Naive thymus-derived CD8-positive, alpha-beta T cell (primary cell): Measurements from ENCODE around the gene BTBD19. TPM values are rescaled to one million over a fixed set of nuclear protein-coding genes. Genes with fewer than 3 reads are reported as not detected.
A peak's percentile ranks its signal among the peaks of the same experiment; 100 is the strongest.
"Not testable (repeated sequence)": the region's sequence is repeated elsewhere in the genome, so short reads cannot be mapped to it uniquely, and the experiment has no call there.

Experiments used
- ATAC-seq, 2 donors: fragments of 150-1000 bp; cut with Tn5 transposase in 1 of 2; sonication (Bioruptor Pico), chemical (Tn5 transposase) in 1 of 2; 1 replicate in 1 of 2; 2 replicates in 1 of 2; pipeline ENCODE4 v1.10.0; 2021; ENCODE audit warnings: mild to moderate bottlenecking in 2 of 2, moderate library complexity in 2 of 2
- POLR2A ChIA-PET: fragments of 350-600 bp; sonication (Branson Sonifier 250); formaldehyde crosslinking; loops from one replicate; lab custom pipeline; 2021; ENCODE audit warnings: antibody characterized with exemption; lab: Charles Lee
- DNase-seq, 10 donors: peaks; one replicate each; pipeline versions ENCODE4 v3.0.0 to v3.0.0-alpha.2; 2020 to 2022
- H3K27ac Mint-ChIP-seq, 10 donors: one replicate each; pipeline ENCODE4 v1.8.0; 2020 to 2022; ENCODE audit warnings: mild to moderate bottlenecking in 10 of 10, mixed read lengths in 10 of 10, moderate library complexity in 4 of 10, inconsistent platforms in 1 of 10
- H3K27me3 Mint-ChIP-seq, 5 donors: one replicate each; pipeline ENCODE4 v1.8.0; 2021 to 2022; ENCODE audit warnings: mixed read lengths in 5 of 5
- H3K36me3 Mint-ChIP-seq, 3 donors: one replicate each; pipeline ENCODE4 v1.8.0; 2020 to 2022; ENCODE audit warnings: mixed read lengths in 3 of 3, mild to moderate bottlenecking in 2 of 3, inconsistent platforms in 1 of 3
- H3K4me1 Mint-ChIP-seq, 4 donors: one replicate each; pipeline ENCODE4 v1.8.0; 2021 to 2022; ENCODE audit warnings: mixed read lengths in 4 of 4
- H3K4me3 Mint-ChIP-seq, 10 donors: one replicate each; pipeline ENCODE4 v1.8.0; 2020 to 2022; ENCODE audit warnings: mild to moderate bottlenecking in 10 of 10, mixed read lengths in 10 of 10, moderate library complexity in 6 of 10, inconsistent platforms in 1 of 10
- H3K9me3 Mint-ChIP-seq, 9 donors: one replicate each; pipeline ENCODE4 v1.8.0; 2020 to 2022; ENCODE audit warnings: mixed read lengths in 9 of 9, mild to moderate bottlenecking in 3 of 9, inconsistent platforms in 1 of 9, moderate library complexity in 1 of 9
- polyA plus RNA-seq, 3 donors: library from polyadenylated mRNA; unstranded; fragments of 300-500 nt; fragmentation: Illumina TruSeq; gene quantifications; one replicate each; pipeline ENCODE4 v1.2.3, GENCODE V29; 2021
- total RNA-seq, 8 experiments: library from RNA in 2 of 8; stranded (reverse) in 2 of 8; gene quantifications; one replicate each; pipeline ENCODE4 v1.2.3 and lab custom pipeline; 2021 to 2026

The BTBD19 gene
- total and polyA plus RNA-seq, 5 experiments from 2014 or later, result 0.16 to 8.8 (median 0.47) TPM

DNA sequence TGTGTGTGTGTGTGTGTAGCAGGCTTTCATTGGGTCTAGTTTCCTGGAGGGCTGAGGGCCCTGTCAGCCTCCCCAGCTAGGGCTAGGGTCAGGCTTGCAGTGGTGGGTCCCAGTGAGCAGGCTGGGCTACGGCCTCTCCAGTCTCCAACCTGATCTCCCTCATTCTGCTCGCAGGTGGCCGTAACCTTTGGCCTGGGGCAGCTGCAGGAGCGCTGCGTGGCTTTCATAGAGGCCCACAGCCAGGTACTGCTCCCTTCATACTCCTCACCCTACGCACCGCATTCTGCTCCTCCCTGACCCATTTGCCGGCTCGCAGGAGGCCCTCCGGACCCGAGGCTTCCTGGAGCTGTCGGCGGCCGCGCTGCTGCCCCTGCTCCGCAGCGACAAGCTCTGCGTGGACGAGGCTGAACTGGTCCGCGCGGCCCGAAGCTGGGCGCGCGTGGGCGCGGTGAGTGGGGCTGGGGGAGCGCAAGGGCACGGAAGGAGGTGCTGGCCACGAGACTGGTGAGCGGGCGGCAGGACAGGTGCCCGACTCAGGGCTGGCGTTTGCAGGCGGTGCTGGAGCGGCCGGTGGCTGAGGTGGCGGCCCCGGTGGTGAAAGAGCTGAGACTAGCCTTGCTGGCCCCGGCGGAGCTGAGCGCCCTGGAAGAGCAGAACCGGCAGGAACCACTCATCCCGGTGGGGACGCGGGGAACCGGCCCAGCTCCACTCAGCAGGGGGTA is 4.7 kb downstream of the BTBD19 start:
- H3K36me3 Mint-ChIP-seq, result no peaks in the 10 kb centered on the region
- peak in 1 of 10 donors; percentile 45 for DNase-seq
- H3K9me3 Mint-ChIP-seq, result no peaks in the 10 kb centered on the region
- no peak for ATAC-seq
- H3K4me3 Mint-ChIP-seq, result peak overlapping the region in 5 of 10 donors; percentile 6 to 91 (median 30)
- POLR2A ChIA-PET, result interaction anchor here (0.5 to 9.6 kb wide), 19 partner anchors 13 to 687 kb away, joined by 3 to 413 read pairs (median 5); partner anchors contain the start of genes ARMH1, BEST4, CCDC163 and EIF2B3
- H3K27ac Mint-ChIP-seq, result peak overlapping the region in 9 of 10 donors; percentile 37 to 100 (median 99)
- H3K27me3 Mint-ChIP-seq, result no peaks in the 10 kb centered on the region
- H3K4me1 Mint-ChIP-seq, result peaks cover 34 to 75% (median 72%) of the 10 kb centered on the region in 4 donors

DNA sequence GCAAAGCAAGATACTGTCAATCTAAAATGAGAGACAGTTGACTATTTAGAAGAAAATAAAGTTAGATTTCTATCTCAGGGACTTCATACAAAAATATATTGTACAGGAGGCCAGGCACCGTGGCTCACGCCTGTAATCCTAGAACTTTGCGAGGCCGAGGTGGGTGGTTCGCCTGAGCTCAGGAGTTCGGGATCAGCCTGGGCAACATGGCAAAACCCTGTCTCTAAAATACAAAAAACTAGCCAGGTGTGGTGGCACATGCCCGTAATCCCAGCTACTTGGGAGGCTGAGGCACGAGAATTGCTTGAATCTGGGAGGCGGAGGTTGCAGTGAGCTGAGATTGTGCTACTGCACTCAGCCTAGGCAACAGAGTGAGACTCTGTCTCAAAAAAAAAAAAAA is 7.6 kb downstream of the BTBD19 start:
- DNase-seq, result peak in 1 of 10 donors; percentile 6
- not testable (repeated sequence) for H3K27me3 Mint-ChIP-seq
- H3K4me3 Mint-ChIP-seq, result peak overlapping the region in 4 of 10 donors; percentile 22 to 91 (median 52)

DNA sequence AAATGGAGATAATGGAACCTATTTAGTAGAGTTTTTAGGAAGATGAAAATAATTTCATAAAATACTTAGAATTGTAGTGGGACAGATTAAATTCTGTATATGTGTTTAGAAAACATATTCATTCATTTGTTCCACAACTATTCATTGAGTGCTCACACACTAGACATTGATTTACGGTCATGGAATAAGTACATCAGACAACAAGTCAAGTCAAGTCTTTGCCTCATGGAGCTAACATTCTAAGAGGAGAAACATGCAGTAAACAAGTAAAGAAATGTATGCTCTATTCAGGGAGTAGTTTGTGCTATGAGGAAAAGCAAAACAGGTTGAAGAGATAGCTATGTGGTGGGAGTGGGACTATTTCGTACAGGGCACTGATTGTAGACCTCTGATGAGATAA is 9.0 kb downstream of the BTBD19 start:
- ATAC-seq (no peak), DNase-seq (no peak)
- H3K27ac Mint-ChIP-seq, result peak overlapping the region in 8 of 10 donors; percentile 6 to 100 (median 71)
- H3K4me1 Mint-ChIP-seq, result peaks cover 25 to 68% (median 59%) of the 10 kb centered on the region in 4 donors
- H3K36me3 Mint-ChIP-seq, result no peaks in the 10 kb centered on the region
- POLR2A ChIA-PET, result interaction anchor here (0.6 to 8.4 kb wide), 9 partner anchors 9 to 194 kb away, joined by 3 to 590 read pairs (median 24); partner anchors contain the start of genes BEST4, BTBD19, DYNLT4 and HECTD3
- no peaks in the 10 kb centered on the region for H3K9me3 Mint-ChIP-seq
- H3K27me3 Mint-ChIP-seq, result no peaks in the 10 kb centered on the region
- H3K4me3 Mint-ChIP-seq, result peak overlapping the region in 8 of 10 donors; percentile 5 to 95 (median 42)

More for the DNA sequence above, 7.6 kb downstream of the BTBD19 start:
- H3K27ac Mint-ChIP-seq, result peak overlapping the region in 6 of 10 donors; percentile 43 to 98 (median 92)
- H3K4me1 Mint-ChIP-seq, result peaks cover 32 to 74% (median 66%) of the 10 kb centered on the region in 4 donors
- ATAC-seq, H3K9me3 Mint-ChIP-seq, H3K36me3 Mint-ChIP-seq: not testable (repeated sequence)
- POLR2A ChIA-PET, result interaction anchor here (0.6 to 9.6 kb wide), 5 partner anchors 8 to 31 kb away, joined by 4 to 413 read pairs (median 5); partner anchors contain the start of genes DYNLT4 and PLK3

DNA sequence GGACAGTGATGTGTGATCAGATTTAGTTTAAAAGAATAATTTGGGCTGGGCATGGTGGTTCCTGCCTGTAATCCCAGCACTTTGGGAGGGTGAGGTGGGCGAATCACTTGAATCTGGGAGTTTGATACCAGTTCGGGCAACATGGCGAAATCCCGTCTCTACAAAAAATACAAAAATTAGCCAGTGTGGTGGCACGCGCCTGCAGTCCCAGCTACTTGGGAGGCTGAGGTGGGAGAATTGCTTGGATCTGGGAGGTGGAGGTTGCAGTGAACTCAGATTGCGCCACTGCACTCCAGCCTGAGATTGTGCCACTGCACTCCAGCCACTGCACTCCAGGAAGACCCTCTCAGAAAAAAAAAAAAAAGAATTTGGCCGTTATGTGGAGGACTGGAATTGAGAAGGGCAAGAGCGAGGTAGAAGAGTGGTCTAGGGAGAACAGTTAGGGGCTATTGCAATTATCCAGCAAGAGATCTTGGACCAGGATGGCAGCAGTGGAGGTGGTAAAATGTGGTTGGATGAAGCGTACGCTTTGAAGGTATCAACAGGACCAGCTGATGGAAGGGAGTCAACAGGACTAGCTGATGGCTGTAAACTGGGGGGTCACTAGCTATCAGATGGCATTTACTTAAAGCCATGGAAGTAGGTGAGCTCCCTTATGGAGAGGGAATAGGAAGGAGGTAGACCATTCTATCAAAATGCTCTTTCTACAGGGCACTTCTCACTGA is 9.6 kb downstream of the BTBD19 start:
- Mint-ChIP-seq H3K4me3 (peak overlapping the region; percentile 6 to 95 (median 63)), H3K36me3 (no peaks in the 10 kb centered on the region), H3K27me3 (no peaks in the 10 kb centered on the region), H3K4me1 (peaks cover 25 to 65% (median 54%) of the 10 kb centered on the region in 4 donors), H3K9me3 (no peaks in the 10 kb centered on the region), H3K27ac (peak overlapping the region; percentile 30 to 100 (median 100))
- DNase-seq, result peak in 1 of 10 donors; percentile 15
- POLR2A ChIA-PET, result interaction anchor here (0.7 to 8.4 kb wide), 9 partner anchors 8 to 194 kb away, joined by 3 to 590 read pairs (median 24); partner anchors contain the start of genes BEST4, BTBD19, DYNLT4 and HECTD3
- ATAC-seq, result no peak

DNA sequence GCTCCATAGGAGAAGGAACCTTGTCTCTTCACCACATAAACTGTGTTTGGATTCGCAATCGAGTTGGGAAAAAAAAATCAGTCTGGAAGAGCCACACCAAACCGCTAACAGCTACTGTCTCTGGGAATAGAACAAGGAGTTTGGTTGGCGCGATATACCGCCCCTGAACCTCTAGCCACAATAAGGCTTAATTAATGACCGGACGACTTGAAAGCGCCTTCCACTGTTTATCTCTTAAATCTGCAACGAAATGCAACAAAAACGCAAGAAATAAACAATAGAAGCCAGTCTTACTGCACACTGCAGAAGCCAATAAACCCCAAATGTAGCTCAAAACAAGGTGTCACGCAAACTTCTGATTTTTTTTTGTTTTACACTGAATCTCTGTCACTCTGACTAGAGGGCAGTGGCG is 10.9 kb downstream of the BTBD19 start:
- Mint-ChIP-seq H3K36me3 (no peaks in the 10 kb centered on the region), H3K4me3 (peak overlapping the region; percentile 92 to 97 (median 94)), H3K4me1 (peaks cover 23 to 58% (median 46%) of the 10 kb centered on the region in 4 donors), H3K27me3 (no peaks in the 10 kb centered on the region), H3K27ac (peak overlapping the region; percentile 100), H3K9me3 (no peaks in the 10 kb centered on the region)
- POLR2A ChIA-PET, result interaction anchor here (0.6 to 8.4 kb wide), 17 partner anchors 10 to 508 kb away, joined by 3 to 590 read pairs (median 6); partner anchors contain the start of genes BEST4, BTBD19, DYNLT4 and EIF2B3
- peak in 1 of 10 donors; percentile 4 for DNase-seq
- ATAC-seq, result no peak

DNA sequence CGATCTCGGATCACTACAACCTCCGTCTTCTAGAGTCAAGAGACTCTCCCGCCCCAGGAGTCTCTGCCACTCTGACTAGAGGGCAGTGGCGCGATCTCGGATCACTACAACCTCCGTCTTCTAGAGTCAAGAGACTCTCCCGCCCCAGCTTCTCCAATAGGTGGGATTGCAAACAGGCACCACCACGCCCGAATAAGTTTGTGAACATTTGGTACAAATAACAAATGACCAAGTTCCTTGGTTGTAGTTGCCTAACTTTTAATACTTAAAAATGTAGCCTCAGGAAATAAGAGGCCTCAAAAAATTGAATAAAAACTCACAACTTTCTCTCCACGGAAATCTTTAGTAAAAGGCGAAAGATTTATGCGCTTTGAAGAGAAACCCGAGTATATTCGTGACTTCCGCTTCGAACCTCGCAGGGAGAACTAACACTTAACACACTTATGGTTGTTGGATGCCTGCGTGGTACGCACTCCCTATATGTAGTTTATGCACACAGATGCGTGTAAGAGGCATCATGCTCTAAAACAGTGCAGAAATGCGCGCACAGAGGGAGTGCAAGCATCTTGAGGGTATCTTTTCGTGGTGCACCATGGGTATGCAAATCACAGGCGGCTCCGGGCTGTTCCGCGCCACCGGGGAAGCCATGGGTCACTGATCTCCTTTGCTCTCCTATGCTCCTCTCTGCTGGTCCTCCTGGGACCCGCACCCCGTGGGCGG is 11.4 kb downstream of the BTBD19 start:
- peaks cover 23 to 55% (median 42%) of the 10 kb centered on the region in 4 donors for H3K4me1 Mint-ChIP-seq

DNA sequence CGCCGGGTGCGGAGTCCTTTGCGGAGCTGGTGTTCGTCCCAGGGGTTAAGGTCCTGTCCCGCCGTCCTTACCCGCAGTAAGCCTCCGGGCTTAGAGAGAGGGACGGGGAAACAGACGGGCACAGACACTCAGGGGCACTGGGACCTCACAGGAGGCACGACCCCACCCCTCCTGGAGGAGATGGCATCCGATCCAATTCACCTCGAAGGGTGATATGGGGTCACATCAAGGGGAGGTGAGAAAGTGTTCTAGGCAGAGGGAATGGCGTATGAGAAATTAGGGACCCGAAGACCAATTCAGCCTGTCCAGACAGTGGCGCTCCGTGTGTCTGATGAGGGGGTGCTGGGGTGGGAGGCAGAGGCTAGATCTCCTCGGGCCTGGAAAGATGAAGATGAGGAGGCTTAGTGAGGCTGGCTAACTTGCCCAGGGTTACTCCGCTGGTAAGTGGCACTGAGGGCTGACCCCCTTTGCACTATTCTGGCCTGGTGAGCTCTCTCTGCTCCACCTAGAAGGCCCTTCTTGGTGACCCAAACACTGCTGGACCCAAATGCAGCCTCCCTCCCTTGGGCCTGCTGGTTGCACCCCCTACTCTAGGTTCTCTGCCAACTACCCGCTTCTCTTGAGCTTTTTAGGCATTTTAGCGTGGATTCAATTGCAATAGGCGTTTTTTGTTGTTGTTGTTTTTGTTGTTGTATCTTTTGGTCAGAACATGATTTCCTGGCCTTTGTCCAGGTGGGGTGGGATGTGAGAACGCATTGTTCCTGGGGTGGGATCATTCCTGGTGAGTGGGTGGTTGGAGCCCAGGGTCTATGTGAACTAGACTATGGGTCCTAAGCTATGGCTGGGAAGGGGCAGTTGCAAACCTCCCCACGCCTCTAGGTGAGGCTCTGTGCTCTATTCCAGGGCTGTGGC is 12.3 kb downstream of the BTBD19 start:
- POLR2A ChIA-PET, result interaction anchor here (0.6 to 8.4 kb wide), 20 partner anchors 9 to 1315 kb away, joined by 3 to 590 read pairs (median 4); partner anchors contain the start of genes BEST4, BTBD19, DYNLT4 and EIF2B3
- no peak for ATAC-seq
- Mint-ChIP-seq H3K4me1 (peaks cover 18 to 47% (median 35%) of the 10 kb centered on the region in 4 donors), H3K36me3 (no peaks in the 10 kb centered on the region), H3K27ac (peak overlapping the region; percentile 100), H3K27me3 (no peaks in the 10 kb centered on the region), H3K4me3 (peak overlapping the region; percentile 92 to 97 (median 94)), H3K9me3 (no peaks in the 10 kb centered on the region)
- peak in 1 of 10 donors; percentile 59 for DNase-seq

More for the DNA sequence above, 11.4 kb downstream of the BTBD19 start:
- no peaks in the 10 kb centered on the region for H3K27me3 Mint-ChIP-seq
- POLR2A ChIA-PET, result interaction anchor here (0.6 to 8.4 kb wide), 23 partner anchors 10 to 1316 kb away, joined by 3 to 590 read pairs (median 5); partner anchors contain the start of genes BEST4, BTBD19, DYNLT4 and EIF2B3
- no peaks in the 10 kb centered on the region for H3K36me3 Mint-ChIP-seq
- H3K4me3 Mint-ChIP-seq, result peak overlapping the region; percentile 92 to 97 (median 94)
- H3K27ac Mint-ChIP-seq, result peak overlapping the region; percentile 100
- no peaks in the 10 kb centered on the region for H3K9me3 Mint-ChIP-seq
- ATAC-seq, result peak; percentile 78 to 79
- peak; percentile 61 to 98 (median 80) for DNase-seq

DNA sequence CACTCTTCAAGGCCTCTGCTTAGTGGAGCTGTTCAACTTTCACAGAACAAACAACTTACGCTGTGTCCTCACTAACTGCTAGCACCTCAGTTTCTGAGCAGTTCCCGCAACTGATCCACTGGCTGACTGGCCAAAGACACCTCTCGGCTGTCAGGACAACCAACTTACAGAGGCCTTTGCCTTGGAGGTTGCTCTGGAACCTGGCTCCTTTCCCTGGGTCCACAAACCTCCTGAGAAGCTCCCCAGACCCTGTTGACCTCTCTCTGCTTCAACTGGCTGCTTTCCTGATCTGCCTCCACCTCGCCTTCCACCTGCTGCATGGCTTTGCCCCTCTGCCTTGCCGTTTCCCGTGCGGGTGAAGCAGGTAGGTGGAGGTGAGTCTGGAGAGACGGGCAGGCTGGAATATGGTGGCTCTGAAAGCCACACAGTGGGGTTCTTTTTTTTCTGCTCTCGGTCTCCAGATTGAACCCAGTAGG is 13.0 kb downstream of the BTBD19 start:
- Mint-ChIP-seq H3K4me1 (peaks cover 18 to 45% (median 35%) of the 10 kb centered on the region in 4 donors), H3K27ac (peak overlapping the region; percentile 58 to 100 (median 100)), H3K4me3 (peak overlapping the region; percentile 71 to 97 (median 94)), H3K36me3 (no peaks in the 10 kb centered on the region), H3K9me3 (no peaks in the 10 kb centered on the region), H3K27me3 (no peaks in the 10 kb centered on the region)
- ATAC-seq, result no peak
- DNase-seq, result peak in 1 of 10 donors; percentile 53
- POLR2A ChIA-PET, result interaction anchor here (0.6 to 8.4 kb wide), 12 partner anchors 8 to 519 kb away, joined by 3 to 590 read pairs (median 12); partner anchors contain the start of genes BEST4, BTBD19, DYNLT4 and EIF2B3

DNA sequence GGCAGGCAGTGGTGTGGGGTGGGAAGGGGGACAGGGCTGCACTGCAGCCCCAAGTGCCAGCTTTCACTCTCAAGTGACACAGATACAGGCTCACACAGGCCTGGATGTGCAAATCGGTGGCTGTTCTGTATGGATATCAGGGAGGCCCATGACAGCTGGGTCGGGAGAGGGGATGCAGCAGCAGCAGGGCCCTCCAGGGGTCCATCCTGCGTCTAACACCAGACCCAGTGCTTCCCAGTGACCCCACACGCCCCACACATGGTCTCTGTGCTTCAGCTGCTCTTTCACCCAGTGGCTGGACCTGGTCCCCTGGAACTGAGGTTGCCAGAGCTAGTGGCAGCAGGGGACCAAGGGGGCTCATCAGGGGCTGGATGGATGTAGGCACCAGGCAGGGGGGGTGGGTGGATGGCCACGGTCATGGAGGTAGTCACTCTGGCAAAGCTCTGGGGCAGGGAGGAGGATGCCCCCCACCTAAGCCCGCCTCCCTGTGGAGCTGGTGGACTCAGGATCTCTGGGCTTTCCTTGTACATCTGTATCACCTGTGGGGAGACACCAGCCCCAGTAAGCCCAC is 13.9 kb downstream of the BTBD19 start:
- Mint-ChIP-seq H3K9me3 (no peaks in the 10 kb centered on the region), H3K36me3 (no peaks in the 10 kb centered on the region), H3K4me1 (peaks cover 18 to 41% (median 36%) of the 10 kb centered on the region in 4 donors), H3K27ac (peak overlapping the region in 4 of 10 donors; percentile 48 to 100 (median 56)), H3K27me3 (no peaks in the 10 kb centered on the region), H3K4me3 (no peak overlapping the region)
- POLR2A ChIA-PET, result interaction anchor here (1.0 to 8.4 kb wide), 8 partner anchors 8 to 100 kb away, joined by 3 to 590 read pairs (median 37); partner anchors contain the start of genes BEST4, BTBD19, DYNLT4 and PLK3
- ATAC-seq (no peak), DNase-seq (peak in 1 of 10 donors; percentile 55)

DNA sequence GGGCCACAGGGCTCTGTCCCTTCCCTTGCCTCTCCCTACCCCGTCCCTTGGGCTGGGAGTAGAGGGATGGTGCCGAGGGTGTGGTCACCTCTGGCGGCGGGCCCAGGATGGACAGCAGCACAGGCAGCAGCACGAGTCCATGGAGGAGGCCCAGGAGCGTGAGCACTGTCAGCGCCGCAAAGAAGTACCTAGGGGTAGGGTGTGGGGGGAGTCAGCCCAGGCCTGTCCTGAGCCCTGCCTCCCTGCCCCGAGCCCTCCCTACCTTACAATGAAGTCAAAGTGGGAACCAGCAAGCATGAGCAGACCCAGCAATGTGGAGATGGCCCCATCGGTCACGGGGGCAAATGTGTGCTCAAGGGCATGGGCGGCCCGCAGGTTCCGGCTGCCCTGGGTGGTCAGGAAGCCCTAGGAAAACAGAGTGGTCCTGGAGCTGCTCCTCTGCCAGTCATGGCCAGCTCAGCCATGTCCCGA is 14.7 kb downstream of the BTBD19 start:
- DNase-seq (peak in 1 of 10 donors; percentile 57), ATAC-seq (no peak)
- Mint-ChIP-seq H3K4me3 (no peak overlapping the region), H3K9me3 (no peaks in the 10 kb centered on the region), H3K27me3 (no peaks in the 10 kb centered on the region), H3K36me3 (no peaks in the 10 kb centered on the region), H3K27ac (peak overlapping the region in 1 of 10 donors; percentile 31), H3K4me1 (peaks cover 14 to 35% (median 29%) of the 10 kb centered on the region in 4 donors)
- POLR2A ChIA-PET, result interaction anchor here (0.6 to 8.4 kb wide), 4 partner anchors 12 to 92 kb away, joined by 5 to 590 read pairs (median 11); partner anchors contain the start of genes BTBD19, DYNLT4, PLK3 and RNU5D-1
